Measurements from ENCODE around the gene MMP23B.
"Not testable (repeated sequence)": the region's sequence is repeated elsewhere in the genome, so short reads cannot be mapped to it uniquely, and the experiment has no call there.

GRCh38 chr1:1638528-1638927 lies 6.6 kb downstream of the MMP23B start:
- TF ChIP-seq CTCF (conservative IDR thresholded peaks at IDR 0.05; ENCODE audit: low read length); EZH2phosphoT487 (IDR thresholded peaks at IDR 0.05; ENCODE audit: borderline replicate concordance): not testable (repeated sequence)

All from Loucy (cell line).